PC-3 (cell line): Measurements from ENCODE around the gene FGFRL1. TPM values are rescaled to one million over a fixed set of nuclear protein-coding genes. Genes with fewer than 3 reads are reported as not detected.

Source experiments
- ATAC-seq: fragments of 200-7000 bp; cut with Tn5 transposase; 2 replicates; pipeline ENCODE4 v1.9.1; 2020; ENCODE audit warnings: mild to moderate bottlenecking, moderate library complexity
- BruUV-seq: library from RNA; stranded (reverse); fragments of 400-500 nt; replicated peaks from 2 replicates; lab custom pipeline; 2021; lab: Mats Ljungman, UMichigan
- CTCF ChIA-PET: fragments of 300-600 bp; sonication (Branson Sonifier 250); formaldehyde crosslinking; loops from one replicate; lab custom pipeline; 2022; ENCODE audit warnings: antibody characterized with exemption; lab: Charles Lee
- POLR2A ChIA-PET: fragments of 300-600 bp; sonication (Branson Sonifier 250); formaldehyde crosslinking; loops from one replicate; lab custom pipeline; 2022; ENCODE audit warnings: antibody characterized with exemption; ENCODE audit not compliant: unreplicated experiment; lab: Charles Lee
- DNase-seq: peaks from one replicate; pipeline ENCODE4 v3.0.0-alpha.2; 2015
- H2AFZ ChIP-seq: fragments of 300-600 bp; sonication (generic); 2 replicates; pipeline ENCODE4 v1.6.0; 2016; ENCODE audit warnings: antibody characterized with exemption, low read length
- H3F3A ChIP-seq: fragments of 300-600 bp; sonication (generic); one replicate; pipeline ENCODE4 v1.6.0; 2017; ENCODE audit warnings: antibody characterized with exemption, low read length, control low read depth, mild to moderate bottlenecking; ENCODE audit not compliant: unreplicated experiment
- H3K27ac ChIP-seq: fragments of 300-600 bp; sonication (generic); 2 replicates; pipeline ENCODE4 v1.5.1; 2016; ENCODE audit warnings: mild to moderate bottlenecking, low read length
- H3K27me3 ChIP-seq: fragments of 300-600 bp; sonication (generic); 2 replicates; pipeline ENCODE4 v1.6.1; 2016; ENCODE audit warnings: low read length, mixed read lengths
- H3K36me3 ChIP-seq: fragments of 300-600 bp; sonication (generic); 2 replicates; pipeline ENCODE4 v1.6.1; 2016; ENCODE audit warnings: low read depth, mixed run types, low read length, mixed read lengths
- H3K4me1 ChIP-seq: fragments of 300-600 bp; sonication (generic); 2 replicates; pipeline ENCODE4 v1.5.1; 2016; ENCODE audit warnings: low read length; ENCODE audit not compliant: insufficient read depth
- H3K4me2 ChIP-seq: fragments of 300-600 bp; sonication (generic); 2 replicates; pipeline ENCODE4 v1.6.0; 2016; ENCODE audit warnings: low read length
- H3K4me3 ChIP-seq: fragments of 300-600 bp; sonication (generic); 2 replicates; pipeline ENCODE4 v1.5.1; 2016; ENCODE audit warnings: mild to moderate bottlenecking, low read length, mixed read lengths
- H3K79me2 ChIP-seq: fragments of 300-600 bp; sonication (generic); 2 replicates; pipeline ENCODE4 v1.6.1; 2017; ENCODE audit warnings: low read length, mixed read lengths
- H3K9ac ChIP-seq: fragments of 300-600 bp; sonication (generic); 2 replicates; pipeline ENCODE4 v1.6.0; 2016; ENCODE audit warnings: mild to moderate bottlenecking, low read length
- H3K9me2 ChIP-seq: fragments of 300-600 bp; sonication (generic); replicated peaks from 2 replicates; pipeline ENCODE4 v1.6.1; 2016; ENCODE audit warnings: mixed run types, low read length, mixed read lengths
- H3K9me3 ChIP-seq: fragments of 300-600 bp; sonication (generic); 2 replicates; pipeline ENCODE4 v1.6.1; 2016; ENCODE audit warnings: low read length, mixed read lengths
- H4K20me1 ChIP-seq: fragments of 300-600 bp; sonication (generic); 2 replicates; pipeline ENCODE4 v1.6.1; 2016; ENCODE audit warnings: low read length, mixed read lengths
- EZH2 ChIP-seq: fragments of 300-600 bp; sonication (generic); IDR thresholded peaks from one replicate; pipeline ENCODE4 v1.6.1; 2017; ENCODE audit warnings: antibody characterized with exemption, mild to moderate bottlenecking, low read length; ENCODE audit not compliant: unreplicated experiment
- EZH2phosphoT487 ChIP-seq: fragments of 300-600 bp; sonication (generic); IDR thresholded peaks from 2 replicates; pipeline ENCODE4 v1.6.1; 2018; ENCODE audit warnings: mild to moderate bottlenecking, antibody characterized with exemption, low read length, borderline replicate concordance
- intact Hi-C: fragments of 100-400 bp; cut with micrococcal nuclease; formaldehyde crosslinking; loops from 2 replicates; pipeline ENCODE4 v1.9.0; 2023
- total RNA-seq: library from RNA; depleted of rRNA; stranded (reverse); fragments of >200 nt; gene quantifications from 2 replicates; pipeline ENCODE4 v1.2.3, GENCODE V29; 2014
- TF ChIP-seq, protein P1 (sequence below): fragments of 300-600 bp; sonication (generic); conservative IDR thresholded peaks from 2 replicates; pipeline ENCODE4 v1.5.1; 2017; ENCODE audit warnings: antibody characterized with exemption, low read depth, mild to moderate bottlenecking, low read length

FGFRL1 gene
- total RNA-seq, 1 experiment from 2014 or later = 31.2 TPM

GRCh38 chr4:1038948-1039492, 27.6 kb downstream of the FGFRL1 start:
- H3K9ac ChIP-seq = no peak overlapping the region; the same call in 1 of the 2 replicates

DNA sequence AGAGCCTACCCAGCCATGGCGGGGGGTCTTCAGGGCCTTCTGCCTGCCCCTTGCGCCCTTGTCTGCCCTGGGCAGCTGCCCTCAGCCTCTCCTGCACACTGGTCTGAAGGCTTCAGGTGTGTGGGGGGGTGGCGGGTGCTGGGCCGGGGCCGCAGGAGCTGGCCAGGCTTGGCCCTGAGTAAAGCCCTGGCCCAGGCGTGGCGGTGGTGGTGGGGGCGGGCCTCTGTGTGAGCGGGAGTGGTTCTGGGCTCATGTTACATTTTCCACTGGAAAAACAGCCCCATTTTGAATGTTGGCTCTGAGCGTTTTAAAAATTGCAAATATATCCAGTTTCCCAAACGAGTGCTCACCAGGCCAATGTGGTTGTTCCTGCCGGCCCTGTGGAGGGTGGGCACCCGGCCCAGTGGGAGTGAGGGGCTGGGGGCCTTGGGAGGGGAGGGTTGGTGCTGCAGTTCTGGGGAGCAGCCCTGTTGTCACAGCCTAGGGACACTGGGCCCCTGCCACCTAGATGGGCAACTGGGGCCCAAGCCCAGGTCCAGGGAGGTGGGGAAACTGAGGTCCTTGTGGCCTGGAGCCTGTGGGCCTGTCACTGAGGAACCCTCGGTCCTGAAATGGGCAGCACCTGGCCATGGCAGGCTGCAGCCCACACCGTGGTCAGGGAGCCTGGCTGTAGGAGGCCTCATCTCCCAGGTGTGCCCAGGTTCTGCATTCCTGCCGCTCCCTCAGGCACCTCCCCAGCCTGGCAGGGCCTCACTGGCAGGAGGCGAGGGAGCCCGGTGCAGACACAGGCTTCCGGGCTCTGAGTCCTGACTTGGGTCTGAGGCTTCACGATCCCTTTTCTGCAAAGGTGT, 28.3 kb downstream of the FGFRL1 start:
- Histone ChIP-seq H2AFZ (peak overlapping the region; percentile 61), H3K27ac (peak overlapping the region; percentile 70), H3K36me3 (no peaks in the 10 kb centered on the region), H3K9ac (peak overlapping the region; percentile 49), H3K4me1 (peaks cover 32% of the 10 kb centered on the region), H3K4me3 (no peak overlapping the region), H3F3A (no peaks in the 10 kb centered on the region), H4K20me1 (no peaks in the 10 kb centered on the region), H3K79me2 (no peaks in the 10 kb centered on the region), H3K9me2 (no peaks in the 10 kb centered on the region), H3K27me3 (no peaks in the 10 kb centered on the region), H3K4me2 (peak overlapping the region; percentile 44; the same call in 1 of the 2 replicates), H3K9me3 (no peaks in the 10 kb centered on the region)
- intact Hi-C loops = no loop called here
- CTCF ChIA-PET = no interaction called here
- POLR2A ChIA-PET = no interaction called here
- BruUV-seq = no TSS peak
- DNase-seq = peak; percentile 55
- ATAC-seq = peak; percentile 28
- TF ChIP-seq, protein P1, sequence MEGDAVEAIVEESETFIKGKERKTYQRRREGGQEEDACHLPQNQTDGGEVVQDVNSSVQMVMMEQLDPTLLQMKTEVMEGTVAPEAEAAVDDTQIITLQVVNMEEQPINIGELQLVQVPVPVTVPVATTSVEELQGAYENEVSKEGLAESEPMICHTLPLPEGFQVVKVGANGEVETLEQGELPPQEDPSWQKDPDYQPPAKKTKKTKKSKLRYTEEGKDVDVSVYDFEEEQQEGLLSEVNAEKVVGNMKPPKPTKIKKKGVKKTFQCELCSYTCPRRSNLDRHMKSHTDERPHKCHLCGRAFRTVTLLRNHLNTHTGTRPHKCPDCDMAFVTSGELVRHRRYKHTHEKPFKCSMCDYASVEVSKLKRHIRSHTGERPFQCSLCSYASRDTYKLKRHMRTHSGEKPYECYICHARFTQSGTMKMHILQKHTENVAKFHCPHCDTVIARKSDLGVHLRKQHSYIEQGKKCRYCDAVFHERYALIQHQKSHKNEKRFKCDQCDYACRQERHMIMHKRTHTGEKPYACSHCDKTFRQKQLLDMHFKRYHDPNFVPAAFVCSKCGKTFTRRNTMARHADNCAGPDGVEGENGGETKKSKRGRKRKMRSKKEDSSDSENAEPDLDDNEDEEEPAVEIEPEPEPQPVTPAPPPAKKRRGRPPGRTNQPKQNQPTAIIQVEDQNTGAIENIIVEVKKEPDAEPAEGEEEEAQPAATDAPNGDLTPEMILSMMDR = no peak
- TF ChIP-seq EZH2phosphoT487 (no peak), EZH2 (no peak)

More at GRCh38 chr4:1038948-1039492, 27.6 kb downstream of the FGFRL1 start:
- no peaks in the 10 kb centered on the region for H3K79me2 ChIP-seq
- no TSS peak for BruUV-seq
- no peaks in the 10 kb centered on the region for H3K9me3 ChIP-seq
- H3K27me3 ChIP-seq = no peaks in the 10 kb centered on the region
- H3K4me3 ChIP-seq = no peak overlapping the region
- no peak for ATAC-seq
- TF ChIP-seq EZH2 (no peak), EZH2phosphoT487 (no peak)
- TF ChIP-seq, protein P1 = no peak
- CTCF ChIA-PET = no interaction called here
- H3K4me2 ChIP-seq = no peak overlapping the region
- H3K27ac ChIP-seq = no peak overlapping the region
- peaks cover 27% of the 10 kb centered on the region for H3K4me1 ChIP-seq
- no peaks in the 10 kb centered on the region for H3K36me3 ChIP-seq
- H3F3A ChIP-seq = no peaks in the 10 kb centered on the region
- intact Hi-C loops = no loop called here
- DNase-seq = no peak
- peak overlapping the region; percentile 61; the same call in 1 of the 2 replicates for H2AFZ ChIP-seq
- no peaks in the 10 kb centered on the region for H3K9me2 ChIP-seq
- POLR2A ChIA-PET = no interaction called here
- no peaks in the 10 kb centered on the region for H4K20me1 ChIP-seq
